Measurements from ENCODE around the gene MBD2. TPM values are rescaled to one million over a fixed set of nuclear protein-coding genes. Genes with fewer than 3 reads are reported as not detected.
A peak's percentile ranks its signal among the peaks of the same experiment; 100 is the strongest.

MBD2 gene
- total and polyA plus RNA-seq, 4 donors = 9.2 to 16.2 (median 11.4) TPM

DNA sequence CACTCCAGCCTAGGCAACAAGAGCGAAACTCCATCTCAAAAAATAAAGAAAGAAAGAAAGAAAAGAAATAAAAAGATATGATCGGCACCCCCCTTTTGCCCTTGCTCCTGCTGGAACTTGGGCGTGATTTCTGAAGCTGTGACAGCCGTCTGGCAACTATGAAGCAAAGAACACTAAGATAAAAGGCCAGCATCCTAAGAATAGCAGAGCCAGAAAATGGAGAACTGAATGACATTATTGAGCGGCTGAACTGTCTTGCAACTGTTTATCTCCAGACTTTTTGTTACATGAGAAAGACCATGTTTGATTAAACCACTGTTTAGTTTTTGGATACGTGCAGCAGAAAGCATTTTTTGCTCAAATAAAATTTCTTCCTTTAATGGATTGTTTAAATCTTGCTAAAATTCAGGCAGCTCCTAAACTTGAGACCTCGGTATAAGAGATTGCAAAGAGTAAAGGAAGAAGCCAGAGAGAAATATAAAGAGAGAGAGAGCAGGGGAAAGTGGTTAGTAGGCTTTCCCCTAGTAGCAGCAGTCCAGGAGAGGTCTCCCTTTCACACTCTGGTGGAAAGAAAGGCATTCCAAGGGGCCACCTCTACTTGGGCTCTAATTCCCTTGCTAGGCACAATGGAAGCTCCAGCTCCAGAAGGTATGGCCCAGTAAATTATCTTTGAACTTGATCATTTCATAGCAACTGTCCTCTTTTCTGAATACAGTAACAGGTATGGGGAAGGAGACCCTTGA, 8.2 kb upstream of the MBD2 start:
- 89% methylated on average over 7 of the region's 7 CpGs for WGBS
- DNase-seq (ENCODE audit: low spot score) = no peak
- H3K4me3 ChIP-seq (ENCODE audit: low read depth in 1 of 3, low read length in 3 of 3) = no peak overlapping the region
- H3K27me3 ChIP-seq (ENCODE audit: control insufficient read depth in 4 of 4, insufficient read depth in 4 of 4, low read length in 3 of 4) = no peaks in the 10 kb centered on the region
- H3K9me3 ChIP-seq (ENCODE audit: control insufficient read depth in 4 of 4, low read length in 3 of 4) = no peaks in the 10 kb centered on the region
- H3K27ac ChIP-seq (ENCODE audit: low read depth in 1 of 2, low read length in 2 of 2) = no peak overlapping the region
- no peaks in the 10 kb centered on the region for H3K36me3 ChIP-seq (ENCODE audit: control insufficient read depth in 4 of 4, insufficient read depth in 3 of 4, low read depth in 1 of 4, low read length in 3 of 4)
- H3K4me1 ChIP-seq (ENCODE audit: control insufficient read depth in 4 of 4, insufficient read depth in 4 of 4, low read length in 3 of 4) = no peaks in the 10 kb centered on the region
- no peak for TF ChIP-seq CTCF (IDR thresholded peaks at IDR 0.05; ENCODE audit: low read depth, low read length, missing input control)
- no peak for TF ChIP-seq GABPA (IDR thresholded peaks at IDR 0.05 in 1 of 2, conservative IDR thresholded peaks at IDR 0.05 in 1 of 2)
- TF ChIP-seq RXRA (IDR thresholded peaks at IDR 0.05) = no peak
- TF ChIP-seq RAD21 (IDR thresholded peaks at IDR 0.05) = peak in 1 of 2 donors; percentile 39
- no peak for TF ChIP-seq EGR1 (IDR thresholded peaks at IDR 0.05; ENCODE audit: low read depth in 2 of 2)
- H3K9ac ChIP-seq (ENCODE audit: low read depth in 1 of 2, low read length in 2 of 2) = no peak overlapping the region

GRCh38 chr18:54229421-54230059, 5.1 kb upstream of the MBD2 start:
- WGBS = 92% methylated on average over 7 of the region's 7 CpGs
- no peak overlapping the region for H3K9ac ChIP-seq (ENCODE audit: low read depth in 1 of 2, low read length in 2 of 2)
- no peak for TF ChIP-seq SP1 (IDR thresholded peaks at IDR 0.05)
- TF ChIP-seq, protein P1, sequence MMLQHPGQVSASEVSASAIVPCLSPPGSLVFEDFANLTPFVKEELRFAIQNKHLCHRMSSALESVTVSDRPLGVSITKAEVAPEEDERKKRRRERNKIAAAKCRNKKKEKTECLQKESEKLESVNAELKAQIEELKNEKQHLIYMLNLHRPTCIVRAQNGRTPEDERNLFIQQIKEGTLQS (IDR thresholded peaks at IDR 0.05) = no peak
- no peak for TF ChIP-seq ZBTB33 (IDR thresholded peaks at IDR 0.05)
- TF ChIP-seq RXRA (IDR thresholded peaks at IDR 0.05) = no peak
- no peak for TF ChIP-seq HNF4A (conservative IDR thresholded peaks at IDR 0.05)
- no peak for TF ChIP-seq RAD21 (IDR thresholded peaks at IDR 0.05)
- no peak for TF ChIP-seq GABPA (IDR thresholded peaks at IDR 0.05 in 1 of 2, conservative IDR thresholded peaks at IDR 0.05 in 1 of 2)
- no peak for TF ChIP-seq NR2F2 (IDR thresholded peaks at IDR 0.05)
- TF ChIP-seq REST (IDR thresholded peaks at IDR 0.05) = no peak
- no peak for TF ChIP-seq TAF1 (conservative IDR thresholded peaks at IDR 0.05)
- no peak for TF ChIP-seq HNF4G (IDR thresholded peaks at IDR 0.05)
- TF ChIP-seq FOXA1 (IDR thresholded peaks at IDR 0.05) = no peak
- no peak for TF ChIP-seq FOXA2 (IDR thresholded peaks at IDR 0.05)
- TF ChIP-seq CTCF (IDR thresholded peaks at IDR 0.05; ENCODE audit: low read depth, low read length, missing input control) = no peak
- no peak for TF ChIP-seq JUND (IDR thresholded peaks at IDR 0.05)
- TF ChIP-seq YY1 (IDR thresholded peaks at IDR 0.05) = no peak
- no peak for TF ChIP-seq MAX (IDR thresholded peaks at IDR 0.05)
- TF ChIP-seq EGR1 (IDR thresholded peaks at IDR 0.05; ENCODE audit: low read depth in 2 of 2) = no peak

More at GRCh38 chr18:54229421-54230059, 5.1 kb upstream of the MBD2 start:
- Histone ChIP-seq H3K4me3 (ENCODE audit: low read depth in 1 of 3, low read length in 3 of 3) (no peak overlapping the region), H3K36me3 (ENCODE audit: control insufficient read depth in 4 of 4, insufficient read depth in 3 of 4, low read depth in 1 of 4, low read length in 3 of 4) (no peaks in the 10 kb centered on the region), H3K27ac (ENCODE audit: low read depth in 1 of 2, low read length in 2 of 2) (no peak overlapping the region), H3K27me3 (ENCODE audit: control insufficient read depth in 4 of 4, insufficient read depth in 4 of 4, low read length in 3 of 4) (no peaks in the 10 kb centered on the region), H3K9me3 (ENCODE audit: control insufficient read depth in 4 of 4, low read length in 3 of 4) (no peaks in the 10 kb centered on the region), H3K4me1 (ENCODE audit: control insufficient read depth in 4 of 4, insufficient read depth in 4 of 4, low read length in 3 of 4) (peaks cover 0 to 6% (median 2%) of the 10 kb centered on the region in 4 donors)
- no peak for DNase-seq (ENCODE audit: low spot score)

Data from liver (tissue), 9 donors.